Epithelial cell of esophagus (primary cell): Measurements from ENCODE around the gene TGM1.

Experiments used
- DNase-seq: peaks from one replicate; pipeline ENCODE4 v3.0.0; 2010; ENCODE audit warnings: low read depth
- H3K4me3 ChIP-seq: 2 replicates; pipeline ENCODE4 v1.5.1; 2011; ENCODE audit warnings: mild to moderate bottlenecking, low read length, control low read depth
- TF ChIP-seq, protein P1 (sequence below): IDR thresholded peaks from 2 replicates; pipeline ENCODE4 v1.5.1; 2011; ENCODE audit warnings: low read depth, mild to moderate bottlenecking, low read length, control low read depth, inconsistent platforms; ENCODE audit not compliant: insufficient read depth; ENCODE audit errors: missing control alignments

The TGM1 gene

DNA sequence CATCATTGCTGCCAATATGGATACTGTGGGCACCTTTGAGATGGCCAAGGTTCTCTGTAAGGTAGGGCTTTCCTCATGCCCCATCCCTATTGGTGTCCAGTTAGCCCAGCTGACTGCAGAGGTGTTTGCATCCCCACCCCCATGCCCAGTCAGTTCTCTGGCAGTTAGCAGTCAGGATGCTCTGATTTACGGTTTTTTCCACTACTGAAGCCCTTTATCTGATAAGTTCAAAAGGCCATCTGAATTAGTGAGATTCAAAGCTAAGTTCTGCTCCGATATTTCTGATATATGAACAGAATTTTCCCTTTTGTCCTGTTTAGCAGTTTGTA is 29.5 kb downstream of the TGM1 start:
- no peak for DNase-seq
- TF ChIP-seq, protein P1, sequence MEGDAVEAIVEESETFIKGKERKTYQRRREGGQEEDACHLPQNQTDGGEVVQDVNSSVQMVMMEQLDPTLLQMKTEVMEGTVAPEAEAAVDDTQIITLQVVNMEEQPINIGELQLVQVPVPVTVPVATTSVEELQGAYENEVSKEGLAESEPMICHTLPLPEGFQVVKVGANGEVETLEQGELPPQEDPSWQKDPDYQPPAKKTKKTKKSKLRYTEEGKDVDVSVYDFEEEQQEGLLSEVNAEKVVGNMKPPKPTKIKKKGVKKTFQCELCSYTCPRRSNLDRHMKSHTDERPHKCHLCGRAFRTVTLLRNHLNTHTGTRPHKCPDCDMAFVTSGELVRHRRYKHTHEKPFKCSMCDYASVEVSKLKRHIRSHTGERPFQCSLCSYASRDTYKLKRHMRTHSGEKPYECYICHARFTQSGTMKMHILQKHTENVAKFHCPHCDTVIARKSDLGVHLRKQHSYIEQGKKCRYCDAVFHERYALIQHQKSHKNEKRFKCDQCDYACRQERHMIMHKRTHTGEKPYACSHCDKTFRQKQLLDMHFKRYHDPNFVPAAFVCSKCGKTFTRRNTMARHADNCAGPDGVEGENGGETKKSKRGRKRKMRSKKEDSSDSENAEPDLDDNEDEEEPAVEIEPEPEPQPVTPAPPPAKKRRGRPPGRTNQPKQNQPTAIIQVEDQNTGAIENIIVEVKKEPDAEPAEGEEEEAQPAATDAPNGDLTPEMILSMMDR = no peak
- peak overlapping the region; percentile 95 for H3K4me3 ChIP-seq

DNA sequence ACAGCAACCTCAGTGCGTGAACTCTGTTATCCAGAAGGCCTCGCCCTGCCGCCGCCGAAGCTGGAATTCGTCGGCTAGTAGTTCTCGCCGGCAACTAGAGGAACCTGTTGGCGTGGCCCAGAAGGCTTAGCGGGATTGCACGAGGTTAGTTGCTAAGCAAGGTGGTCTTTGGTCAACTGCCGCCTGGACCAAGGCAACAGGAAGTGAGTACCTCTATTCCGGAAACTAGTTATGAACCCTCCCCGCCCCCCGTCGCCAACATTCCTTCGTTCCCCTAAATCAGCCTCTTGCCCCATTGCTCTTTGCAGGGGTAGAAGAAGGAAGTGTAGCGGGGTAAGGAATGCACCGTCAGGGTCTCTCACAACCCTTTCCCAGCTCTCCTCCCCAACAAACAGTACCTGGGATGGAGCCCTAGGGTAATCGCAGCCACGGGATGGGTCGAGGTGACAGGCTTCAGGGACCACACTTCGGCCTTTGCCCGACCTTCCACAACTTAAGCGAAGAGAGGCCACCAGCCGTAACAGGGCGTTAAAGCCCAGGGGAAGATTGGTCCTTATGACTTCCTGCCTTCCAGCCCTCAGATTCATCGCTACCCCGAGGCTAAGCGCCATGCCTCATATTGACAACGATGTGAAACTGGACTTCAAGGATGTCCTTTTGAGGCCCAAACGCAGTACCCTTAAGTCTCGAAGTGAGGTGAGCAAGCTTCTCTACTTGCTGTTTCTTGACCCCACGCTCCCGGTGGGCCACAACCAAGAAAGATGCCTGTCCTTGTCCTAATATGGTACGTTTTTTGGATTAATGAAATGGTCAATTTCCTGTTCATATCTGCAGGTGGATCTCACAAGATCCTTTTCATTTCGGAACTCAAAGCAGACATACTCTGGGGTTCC is 30.1 kb downstream of the TGM1 start, which contains the start of gene GMPR2:
Gene GMPR2, plus strand, starts transcription at position 285 of the 893 bp plus-strand sequence. Its CDS starts 325 bp downstream, at position 610.
- TF ChIP-seq, protein P1 = no peak
- peak within 1 kb of the TSS; percentile 95 for H3K4me3 ChIP-seq
- DNase-seq = no peak

DNA sequence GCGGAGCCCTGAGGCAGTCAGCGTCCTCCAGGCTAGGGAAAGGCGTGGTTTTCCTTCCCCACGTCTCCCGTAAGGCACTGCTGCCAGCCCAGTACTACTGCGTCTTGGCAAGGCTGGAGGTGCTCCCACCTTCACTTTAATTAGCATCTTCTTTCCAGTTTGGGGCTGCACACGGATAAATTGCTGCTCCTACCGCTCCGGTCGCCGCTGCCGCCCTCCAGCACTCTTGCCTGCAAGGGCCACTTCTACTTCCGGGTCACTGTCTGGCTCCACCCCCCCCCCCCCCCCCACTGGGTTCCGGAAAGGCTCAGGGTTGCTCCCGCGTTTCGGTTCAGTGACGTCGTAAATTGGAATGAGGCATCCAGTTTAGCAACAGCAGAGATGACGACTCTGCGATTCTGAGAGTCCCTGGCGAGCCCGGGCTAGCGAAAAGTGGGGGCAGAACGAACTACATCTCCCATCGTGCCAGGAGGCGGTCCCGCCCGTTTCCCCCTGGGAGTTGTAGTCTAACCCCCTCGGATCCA is 30.8 kb downstream of the TGM1 start, which contains the start of gene NEDD8:
Gene NEDD8, minus strand, starts transcription at position 247 of the 524 bp plus-strand sequence. Its CDS starts 100 bp downstream, at position 147.
- H3K4me3 ChIP-seq = peak within 1 kb of the TSS; percentile 95
- peak; percentile 99 for DNase-seq
- TF ChIP-seq, protein P1 = no peak

DNA sequence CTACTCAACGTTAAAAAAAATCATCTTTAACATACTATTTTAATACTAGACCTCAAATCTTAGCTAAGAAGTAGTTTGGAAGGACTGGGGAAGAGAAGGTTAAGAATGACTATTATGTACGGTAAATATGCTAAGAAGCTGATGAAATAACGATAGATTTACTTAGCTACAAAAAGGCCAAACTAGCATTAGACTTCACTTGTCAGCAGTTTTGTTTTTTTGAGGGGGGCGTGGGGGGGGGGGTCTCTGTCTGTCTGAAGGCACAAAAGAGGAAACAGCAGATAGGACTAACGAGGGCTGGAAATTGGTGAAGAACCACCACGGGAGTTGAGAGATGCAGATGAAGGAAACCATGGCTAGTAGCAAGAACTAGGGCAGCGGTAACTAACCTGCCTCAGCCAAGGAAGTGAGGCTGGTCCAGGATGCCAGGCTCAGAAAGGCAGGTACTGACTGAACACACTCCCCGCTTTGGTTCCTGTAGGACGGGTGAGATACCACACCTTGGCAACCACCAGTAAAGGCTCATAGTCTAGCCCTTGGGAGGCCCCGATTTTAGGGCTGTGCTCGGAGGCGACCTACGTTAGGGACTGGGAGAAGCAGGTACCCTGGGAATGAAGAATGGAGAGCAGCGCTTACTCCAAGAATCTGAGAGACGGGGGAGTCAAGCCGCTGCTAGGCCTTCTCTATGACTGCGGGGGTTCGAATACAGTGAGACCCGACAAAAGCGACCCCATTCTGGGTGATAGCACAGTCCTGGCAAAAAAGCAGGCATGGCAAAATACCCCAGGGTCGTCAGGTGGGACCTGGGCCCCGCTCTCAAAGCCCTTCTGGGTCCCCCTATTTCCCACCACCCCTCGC is 31.5 kb downstream of the TGM1 start:
- TF ChIP-seq, protein P1 = no peak
- DNase-seq = peak; percentile 55
- H3K4me3 ChIP-seq = peak overlapping the region; percentile 95

DNA sequence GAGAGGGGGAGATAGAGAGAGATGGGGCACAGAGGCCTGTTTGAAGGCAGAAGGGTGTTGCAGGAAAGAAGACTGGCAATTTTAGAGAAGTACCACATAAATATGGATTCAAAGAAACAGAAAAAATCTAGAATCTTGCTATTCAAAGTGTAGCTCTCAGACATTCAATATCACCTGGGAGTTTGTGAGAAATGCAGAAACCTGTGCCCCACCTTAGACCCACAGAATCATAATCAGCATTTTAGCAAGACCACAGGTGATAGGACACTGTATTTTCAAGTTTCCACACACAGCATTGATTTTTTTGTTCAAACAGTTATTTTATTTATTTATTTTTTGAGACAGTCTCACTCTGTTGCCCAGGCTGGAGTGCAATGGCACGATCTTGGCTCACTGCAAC is 34.1 kb downstream of the TGM1 start:
- no peak overlapping the region for H3K4me3 ChIP-seq
- TF ChIP-seq, protein P1 = no peak
- DNase-seq = no peak

DNA sequence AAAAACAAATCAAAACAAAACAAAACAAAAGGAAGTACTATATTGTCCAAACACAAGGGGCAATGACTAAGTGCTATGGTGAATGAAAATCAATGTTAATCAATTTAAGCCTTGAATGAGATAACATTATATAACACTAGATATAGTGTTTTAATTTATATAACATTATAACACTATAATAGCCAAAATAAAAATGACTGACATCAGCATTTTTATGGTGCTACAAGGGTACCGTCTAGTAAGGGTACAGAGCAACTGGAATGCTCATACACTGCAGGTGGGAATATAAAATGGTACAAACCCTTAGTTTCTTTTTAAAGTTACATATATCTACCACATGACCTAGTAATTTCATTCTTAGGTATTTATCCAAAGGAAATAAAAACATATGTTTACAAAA is 36.5 kb downstream of the TGM1 start:
- TF ChIP-seq, protein P1 = no peak
- no peak for DNase-seq
- no peak overlapping the region for H3K4me3 ChIP-seq
